ENCODE results near the gene MISP.

DNA sequence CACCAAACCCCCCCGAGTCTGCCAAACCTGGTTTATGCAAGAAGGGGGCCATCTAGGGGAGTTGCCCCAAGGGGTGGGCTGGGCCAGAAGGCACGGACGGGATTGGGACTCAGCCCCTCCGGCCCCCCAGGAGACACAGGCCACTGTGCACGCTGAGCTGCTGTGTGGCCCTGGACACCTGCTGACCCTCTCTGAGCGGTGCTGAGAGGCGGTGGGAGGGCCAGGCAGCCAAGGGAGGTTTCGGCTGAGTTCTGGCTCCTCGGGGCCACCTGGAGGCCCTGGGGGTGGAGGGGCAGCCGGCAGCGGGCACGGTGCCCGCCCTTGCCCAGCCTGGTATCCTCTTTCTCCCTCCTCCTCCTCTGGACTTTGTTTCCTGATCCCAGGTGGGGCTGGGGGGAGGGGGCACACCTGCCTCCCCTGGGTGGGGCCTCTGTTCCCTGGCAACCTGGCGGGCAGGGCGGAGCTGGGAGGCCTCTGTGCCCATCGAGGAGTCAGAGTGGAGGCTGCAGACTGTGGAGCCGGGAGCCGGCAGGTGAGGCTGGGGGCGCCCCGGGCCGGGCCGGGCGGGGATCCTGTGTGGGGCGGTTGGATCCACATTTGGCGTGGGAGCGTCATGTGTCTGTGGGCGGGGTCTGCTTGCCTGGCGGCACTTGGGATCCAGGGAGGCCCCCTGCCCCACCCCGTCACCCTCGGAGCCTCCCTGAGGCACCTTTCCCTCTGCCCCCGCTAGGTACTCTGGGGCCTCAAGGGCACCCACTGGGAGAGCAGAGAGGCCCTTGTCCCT lies at the start of gene MISP:
- TF ChIP-seq RFX5 (IDR thresholded peaks at IDR 0.05; ENCODE audit: low read length), result no peak
- TF ChIP-seq CTCF (IDR thresholded peaks at IDR 0.05), result no peak
- TF ChIP-seq EP300 (IDR thresholded peaks at IDR 0.05; ENCODE audit: borderline replicate concordance in 1 of 2, low read depth in 1 of 2, low read length in 1 of 2), result no peak
- TF ChIP-seq YY1 (IDR thresholded peaks at IDR 0.05; ENCODE audit: low read depth), result no peak
- no peak for TF ChIP-seq CHD2 (IDR thresholded peaks at IDR 0.05; ENCODE audit: low read length, partially characterized antibody)
- TF ChIP-seq RAD21 (IDR thresholded peaks at IDR 0.05; ENCODE audit: low read length), result no peak
- TF ChIP-seq, protein P1, sequence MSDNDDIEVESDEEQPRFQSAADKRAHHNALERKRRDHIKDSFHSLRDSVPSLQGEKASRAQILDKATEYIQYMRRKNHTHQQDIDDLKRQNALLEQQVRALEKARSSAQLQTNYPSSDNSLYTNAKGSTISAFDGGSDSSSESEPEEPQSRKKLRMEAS (IDR thresholded peaks at IDR 0.05; ENCODE audit: low read depth), result no peak
- TF ChIP-seq TAF1 (IDR thresholded peaks at IDR 0.05; ENCODE audit: borderline replicate concordance, low read depth, low read length), result no peak
- no peak for TF ChIP-seq POLR2AphosphoS5 (IDR thresholded peaks at IDR 0.05; ENCODE audit: low read depth, low read length)
- no peak for TF ChIP-seq FOXJ3 (CRISPR knock-in tag; IDR thresholded peaks at IDR 0.05)
- no peak for TF ChIP-seq FOXM1 (IDR thresholded peaks at IDR 0.05; ENCODE audit: low read depth)
- no peak for TF ChIP-seq IRF3 (IDR thresholded peaks at IDR 0.05; ENCODE audit: low read depth, low read length)
- TF ChIP-seq SIN3A (IDR thresholded peaks at IDR 0.05; ENCODE audit: borderline replicate concordance, low read depth, low read length), result no peak
- no peak for TF ChIP-seq ELF1 (IDR thresholded peaks at IDR 0.05)

All from SK-N-SH (cell line).